ENCODE results near the gene HHIPL1. TPM values are rescaled to one million over a fixed set of nuclear protein-coding genes. Genes with fewer than 3 reads are reported as not detected.
A peak's percentile ranks its signal among the peaks of the same experiment; 100 is the strongest.

HHIPL1 gene
- polyA plus RNA-seq, 2 of the 4 experiments (the other 2 are of a cell fraction): 0.19 to 0.23 TPM

GRCh38 chr14:99602788-99603415 is 42.0 kb upstream of the HHIPL1 start (continued):
- no peak for TF ChIP-seq CTCF (IDR thresholded peaks at IDR 0.05)

GRCh38 chr14:99603471-99604277 is 41.3 kb upstream of the HHIPL1 start, which contains the start of gene CCDC85C:
Gene CCDC85C (minus strand): TSS chr14:99604207. CDS start chr14:99603959, 248 bp downstream.
- ATAC-seq (peak in 1 of 2 experiments; percentile 27; a peak in 3 of 6 replicates), FAIRE-seq (no peak), DNase-seq (ENCODE audit: low read depth in 1 of 2, low spot score in 1 of 2) (peak in 1 of 2 experiments; percentile 69)
- CTCF ChIA-PET: interaction anchor here (0.7 to 11.6 kb wide), 17 partner anchors 9 to 279 kb away, joined by 3 to 96 read pairs (median 5); no protein-coding TSS in a partner anchor
- Histone ChIP-seq H3K4me3 (peak within 1 kb of the TSS; percentile 81), H3K4me2 (peak within 1 kb of the TSS; percentile 95), H3K27ac (peak within 1 kb of the TSS; percentile 87 to 99), H3K9me3 (no peaks in the 10 kb centered on the region), H3K4me1 (peaks cover 50% of the 10 kb centered on the region)
- 79% methylated on average over 10 of the region's 128 CpGs for WGBS (ENCODE audit: missing lambda C conversion rate)
- POLR2A ChIA-PET: interaction anchor here (0.8 to 3.7 kb wide), 6 partner anchors 24 to 123 kb away, joined by 3 to 25 read pairs (median 4); partner anchors contain the start of genes CCNK and SETD3
- TF ChIP-seq RNF2 (IDR thresholded peaks at IDR 0.05; ENCODE audit: borderline replicate concordance, low read depth) (0 out of 2 replicates have a peak, but pooled peaks have one; percentile 40), JUNB (IDR thresholded peaks at IDR 0.05) (no peak), CBX2 (IDR thresholded peaks at IDR 0.05; ENCODE audit: borderline replicate concordance, low read depth) (no peak), BCL3 (IDR thresholded peaks at IDR 0.05) (0 out of 3 replicates have a peak, but pooled peaks have one; percentile 15), TFCP2L1 (CRISPR knock-in tag; IDR thresholded peaks at IDR 0.05) (no peak), CTCF (IDR thresholded peaks at IDR 0.05) (no peak), RCOR1 (IDR thresholded peaks at IDR 0.05; ENCODE audit: low read depth, low read length) (no peak), FOXS1 (CRISPR knock-in tag; IDR thresholded peaks at IDR 0.05) (no peak), E2F6 (IDR thresholded peaks at IDR 0.05; ENCODE audit: borderline replicate concordance, low read depth) (peak; percentile 91), CBX8 (IDR thresholded peaks at IDR 0.05) (no peak), JUN (IDR thresholded peaks at IDR 0.05) (no peak), ZFP36 (IDR thresholded peaks at IDR 0.05; ENCODE audit: borderline replicate concordance, partially characterized antibody) (no peak), ATOH8 (CRISPR knock-in tag; IDR thresholded peaks at IDR 0.05; ENCODE audit: low read depth) (no peak), ESRRA (IDR thresholded peaks at IDR 0.05; ENCODE audit: borderline replicate concordance, low read length) (no peak), PHF8 (IDR thresholded peaks at IDR 0.05; ENCODE audit: borderline replicate concordance, low read depth) (0 out of 2 replicates have a peak, but pooled peaks have one; percentile 29), USF2 (IDR thresholded peaks at IDR 0.05) (no peak), HDAC2 (IDR thresholded peaks at IDR 0.05) (no peak), HOXB13 (CRISPR knock-in tag; IDR thresholded peaks at IDR 0.05; ENCODE audit: low read depth) (peak; percentile 66; the same call in 1 of the 2 replicates), CHD2 (IDR thresholded peaks at IDR 0.05; ENCODE audit: low read length, partially characterized antibody) (no peak), FOSL2 (IDR thresholded peaks at IDR 0.05) (no peak), FOSL2 (CRISPR knock-in tag; IDR thresholded peaks at IDR 0.05) (no peak), HOXA7 (CRISPR knock-in tag; IDR thresholded peaks at IDR 0.05) (no peak), RAD21 (conservative IDR thresholded peaks at IDR 0.05 in 1 of 2, IDR thresholded peaks at IDR 0.05 in 1 of 2) (no peak; a peak in 1 of 5 replicates), ZC3H11A (IDR thresholded peaks at IDR 0.05) (no peak), POLR2A (IDR thresholded peaks at IDR 0.05; ENCODE audit: low read length) (peak; percentile 37), MAX (IDR thresholded peaks at IDR 0.05) (peak; percentile 93), CHD4 (IDR thresholded peaks at IDR 0.05; ENCODE audit: borderline replicate concordance) (no peak), MAZ (IDR thresholded peaks at IDR 0.05; ENCODE audit: borderline replicate concordance, low read depth, low read length) (no peak)
